GM21717 (cell line): ENCODE measurements around the gene DRAM1.
"Not testable (repeated sequence)": the region's sequence is repeated elsewhere in the genome, so short reads cannot be mapped to it uniquely, and the experiment has no call there.

Experiments used
- ATAC-seq: cut with Tn5 transposase; IDR thresholded peaks from one replicate; pipeline ENCODE4 v1.9.1; 2021; ENCODE audit warnings: mild to moderate bottlenecking, moderate library complexity; ENCODE audit not compliant: unreplicated experiment

DRAM1 gene

GRCh38 chr12:101901777-101902176, 24.4 kb downstream of the DRAM1 start:
- no peak for ATAC-seq

- no peak for ATAC-seq
These were observed 25.3 kb downstream of the DRAM1 start for GRCh38 chr12:101902641-101903040.

- no peak for ATAC-seq
These were observed 28.8 kb downstream of the DRAM1 start for GRCh38 chr12:101906226-101906625.

- no peak for ATAC-seq
These were observed 31.0 kb downstream of the DRAM1 start for GRCh38 chr12:101908395-101908794.

- no peak for ATAC-seq
These were observed 32.3 kb downstream of the DRAM1 start for GRCh38 chr12:101909646-101910045.

- no peak for ATAC-seq
These were observed 38.5 kb downstream of the DRAM1 start for GRCh38 chr12:101915841-101916240.

- not testable (repeated sequence) for ATAC-seq
These were observed 41.4 kb downstream of the DRAM1 start for GRCh38 chr12:101918805-101919204.

- ATAC-seq: no peak
These were observed 42.1 kb downstream of the DRAM1 start for GRCh38 chr12:101919447-101919846.

- no peak for ATAC-seq
These were observed 43.5 kb downstream of the DRAM1 start for GRCh38 chr12:101920906-101921305.

- no peak for ATAC-seq
These were observed 45.8 kb downstream of the DRAM1 start for GRCh38 chr12:101923045-101923718.

- ATAC-seq: no peak
These were observed 47.2 kb downstream of the DRAM1 start for GRCh38 chr12:101924618-101925017.

- no peak for ATAC-seq
These were observed 48.0 kb downstream of the DRAM1 start for GRCh38 chr12:101925361-101925760.

- no peak for ATAC-seq
These were observed 48.6 kb downstream of the DRAM1 start for GRCh38 chr12:101925935-101926334.

- ATAC-seq: no peak
These were observed 49.7 kb downstream of the DRAM1 start for GRCh38 chr12:101927036-101927435.

GRCh38 chr12:101927999-101928398, 50.6 kb downstream of the DRAM1 start:
- no peak for ATAC-seq

GRCh38 chr12:101928556-101928955, 51.2 kb downstream of the DRAM1 start:
- no peak for ATAC-seq

- ATAC-seq: no peak
These were observed 52.1 kb downstream of the DRAM1 start for GRCh38 chr12:101929365-101930041.

- peak; percentile 41 for ATAC-seq
These were observed 54.3 kb downstream of the DRAM1 start for GRCh38 chr12:101931498-101932326.

GRCh38 chr12:101933866-101934514, 56.6 kb downstream of the DRAM1 start:
- ATAC-seq: no peak

- ATAC-seq: peak; percentile 79
These were observed 58.7 kb downstream of the DRAM1 start for GRCh38 chr12:101935890-101936746.
